MV-4-11 (cell line): ENCODE measurements around the gene BIN1.

Source experiments
- DNase-seq: peaks from one replicate; lab custom pipeline; 2025; lab: John Stamatoyannopoulos, UW

BIN1 gene

DNA sequence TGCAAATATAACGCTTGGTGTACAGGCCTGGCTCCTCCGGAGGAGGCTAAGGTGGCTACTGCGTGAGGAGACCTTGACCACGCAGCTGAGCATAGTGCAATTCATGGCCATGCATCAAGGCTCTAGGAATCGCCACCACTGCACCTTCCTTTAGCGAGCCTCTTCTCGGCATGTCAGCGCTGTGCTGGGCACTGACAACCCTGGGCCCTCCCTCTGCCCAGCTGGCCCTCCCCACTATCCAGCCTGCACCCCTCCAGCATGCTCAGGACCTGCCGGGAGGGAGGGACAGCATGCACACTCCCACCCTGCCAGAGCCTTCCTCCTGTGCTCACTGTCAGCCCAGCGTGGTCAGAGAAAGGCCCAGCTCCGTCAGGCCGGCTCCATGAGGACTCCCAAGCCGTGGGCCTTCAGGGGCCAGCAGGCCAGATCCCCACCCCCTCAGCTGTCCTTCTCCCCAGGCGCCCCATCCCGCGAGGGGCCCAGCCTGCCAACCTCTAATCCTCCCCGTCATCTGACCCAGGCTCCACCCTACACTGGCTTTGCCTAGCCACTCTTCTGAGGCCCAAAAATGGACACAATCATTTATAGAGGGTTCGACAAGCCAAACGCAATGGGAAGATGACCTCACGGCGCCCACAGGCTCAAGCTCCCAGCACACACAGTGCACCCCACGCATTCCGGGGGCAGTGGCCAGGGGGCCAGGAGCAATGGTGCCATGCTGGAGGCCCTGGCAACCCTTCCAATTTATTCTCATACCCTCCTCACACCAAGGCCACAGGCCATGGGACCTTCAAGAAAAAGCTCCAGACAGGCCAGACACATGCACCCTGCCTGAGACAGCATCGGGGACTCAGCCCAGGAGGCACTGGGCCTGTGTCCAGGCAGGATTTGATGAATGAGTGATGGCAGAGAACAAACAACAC lies 3.5 kb downstream of the BIN1 start:
- no peak for DNase-seq

DNA sequence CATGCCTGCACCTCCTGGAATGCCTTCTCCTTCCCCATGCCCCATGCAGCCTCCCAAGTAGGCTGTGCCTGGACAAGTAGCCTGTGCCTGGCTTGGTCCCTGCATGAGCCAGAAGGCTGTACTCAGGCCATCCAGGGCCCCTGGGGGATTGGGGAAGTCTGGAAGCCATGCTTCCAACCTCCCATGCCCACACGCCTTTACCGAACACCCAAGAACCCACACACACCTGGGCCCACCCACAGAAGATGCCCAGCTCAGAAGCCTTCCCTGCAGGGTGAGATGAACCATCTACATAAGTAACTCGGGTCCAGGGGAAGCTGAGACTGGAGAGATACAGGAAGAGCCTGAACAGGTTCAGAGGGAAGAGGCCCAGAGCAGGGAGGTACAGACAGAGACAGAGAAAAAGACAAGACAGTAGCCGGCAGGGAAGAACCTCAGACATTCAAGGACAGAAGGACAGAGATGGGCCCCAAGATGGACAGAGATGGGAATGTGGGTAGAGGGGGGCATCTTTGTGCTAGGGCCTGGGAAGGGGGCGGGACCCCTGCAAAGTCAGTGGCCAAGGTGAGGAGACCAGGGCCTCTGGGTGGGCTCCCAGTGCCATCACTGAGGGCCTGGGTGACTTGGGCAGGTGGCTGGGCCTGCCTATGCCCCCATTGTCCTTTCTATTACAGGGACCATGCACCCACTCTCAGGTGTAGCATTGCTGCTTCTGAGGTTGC lies 4.3 kb downstream of the BIN1 start:
- DNase-seq: no peak

DNA sequence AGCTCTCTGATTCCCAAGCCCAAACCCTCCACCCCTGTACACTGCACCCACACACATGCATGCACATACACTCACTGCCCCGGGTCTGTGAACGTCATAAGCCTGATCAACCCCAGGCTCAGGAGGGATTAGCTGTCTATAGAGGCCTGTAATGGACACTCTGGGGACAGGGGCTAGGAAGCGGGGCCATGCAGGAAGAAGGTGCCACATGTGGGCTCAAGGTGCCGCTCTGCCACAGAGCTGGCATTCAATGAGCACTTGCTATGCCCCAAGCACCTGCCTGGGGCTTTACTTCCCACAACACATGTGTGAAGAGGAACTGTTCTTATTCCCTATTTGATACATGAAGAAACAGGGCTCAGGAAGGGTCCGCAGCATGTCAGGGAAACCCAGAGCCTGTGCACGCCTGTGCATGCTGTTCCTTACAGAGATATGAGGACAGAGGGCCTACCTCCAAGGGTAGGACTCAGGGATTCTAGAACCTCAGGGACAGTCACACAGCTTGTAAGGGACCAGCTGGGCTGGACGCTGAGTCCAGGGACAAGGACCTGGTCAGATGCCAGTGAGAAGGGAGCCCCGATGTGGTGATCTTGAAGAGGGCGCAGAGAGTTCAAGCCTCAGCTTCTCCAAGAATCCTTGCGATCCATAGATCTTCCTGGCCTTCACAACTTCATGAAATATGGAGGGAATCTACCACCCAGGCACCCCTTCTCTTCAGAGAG lies 5.0 kb downstream of the BIN1 start:
- DNase-seq: no peak

DNA sequence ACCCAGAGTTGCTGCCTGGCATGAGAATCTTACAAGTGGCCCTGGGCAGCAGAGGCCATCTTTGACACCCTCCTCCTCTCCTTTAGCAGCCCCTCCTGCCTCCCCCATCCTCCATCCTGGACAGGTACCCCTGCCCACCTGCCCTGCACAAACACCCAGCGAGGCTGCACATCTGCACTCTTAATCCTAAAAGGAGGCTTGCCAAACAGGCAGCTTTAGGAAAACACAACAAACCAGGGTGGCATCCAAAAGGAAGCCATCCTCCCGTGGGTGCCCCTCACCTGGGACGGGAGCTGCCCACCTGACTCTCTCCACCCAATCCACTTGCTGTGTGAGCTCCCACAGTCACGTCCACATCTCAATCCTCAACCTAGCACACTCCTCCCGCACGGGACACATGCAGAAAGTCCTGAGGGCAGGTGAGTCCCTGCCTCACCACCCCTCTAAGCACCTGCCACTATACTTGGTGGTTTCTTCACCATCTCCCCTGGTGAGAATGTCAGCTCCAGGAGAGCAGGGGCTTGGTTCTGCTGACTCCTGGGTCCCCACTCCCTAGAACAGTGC lies 5.8 kb downstream of the BIN1 start:
- no peak for DNase-seq

DNA sequence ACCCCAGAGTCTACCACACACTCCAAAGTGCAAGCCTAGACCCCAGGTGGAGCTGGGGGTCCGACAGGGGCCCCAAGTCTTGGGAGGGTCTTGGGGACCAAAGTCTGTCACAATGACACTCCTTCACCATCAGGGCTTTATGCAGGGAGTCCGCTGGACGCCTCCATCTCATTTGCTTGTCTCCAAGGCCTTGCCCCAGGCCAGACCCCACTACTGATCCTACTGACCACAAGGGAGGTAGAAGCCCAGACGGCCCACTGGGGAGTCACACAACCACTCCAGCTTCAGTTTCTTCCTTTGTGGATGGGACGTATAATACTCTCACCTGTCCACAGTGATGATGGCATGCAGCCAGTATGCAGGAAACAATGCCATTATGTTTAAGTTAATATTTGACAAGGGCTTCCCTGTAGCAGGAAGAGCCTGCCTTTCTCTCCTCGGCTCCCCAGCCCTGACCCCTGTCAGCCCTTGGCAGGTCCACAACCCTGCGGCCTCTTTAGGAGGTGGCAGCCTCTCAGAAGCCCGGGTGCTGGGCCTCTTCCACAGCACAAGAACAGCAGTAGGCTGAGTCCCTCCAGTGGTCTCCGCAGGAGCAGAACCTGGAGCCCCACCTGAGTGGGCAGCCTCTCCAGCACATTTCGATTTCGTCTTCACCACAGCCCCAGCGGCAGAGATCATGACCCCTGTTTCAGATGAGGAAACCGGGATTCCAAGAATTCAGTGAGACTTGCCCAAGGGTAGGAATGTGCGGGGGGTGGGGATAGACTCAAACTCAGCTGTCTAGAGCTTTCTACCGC lies 6.5 kb downstream of the BIN1 start:
- DNase-seq: no peak

DNA sequence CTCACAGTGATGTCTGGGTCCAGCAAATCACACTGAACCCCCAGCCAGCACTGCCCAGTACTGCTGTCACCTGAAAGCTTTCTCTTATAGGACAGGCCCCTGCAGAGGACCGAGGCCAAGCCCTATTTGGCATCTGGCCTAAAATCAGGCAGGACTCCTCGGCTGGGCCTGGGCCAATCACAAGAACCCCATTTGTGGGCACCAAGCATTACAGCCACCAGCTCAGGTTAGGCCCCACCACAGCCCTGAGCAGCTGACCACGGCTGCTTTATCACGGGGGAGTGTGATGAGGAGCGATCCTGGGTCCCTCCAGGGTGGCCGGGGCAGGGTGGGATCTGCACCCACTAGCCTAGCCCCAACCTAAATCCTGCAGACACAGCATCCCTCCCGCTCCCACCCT lies 8.2 kb downstream of the BIN1 start:
- no peak for DNase-seq

DNA sequence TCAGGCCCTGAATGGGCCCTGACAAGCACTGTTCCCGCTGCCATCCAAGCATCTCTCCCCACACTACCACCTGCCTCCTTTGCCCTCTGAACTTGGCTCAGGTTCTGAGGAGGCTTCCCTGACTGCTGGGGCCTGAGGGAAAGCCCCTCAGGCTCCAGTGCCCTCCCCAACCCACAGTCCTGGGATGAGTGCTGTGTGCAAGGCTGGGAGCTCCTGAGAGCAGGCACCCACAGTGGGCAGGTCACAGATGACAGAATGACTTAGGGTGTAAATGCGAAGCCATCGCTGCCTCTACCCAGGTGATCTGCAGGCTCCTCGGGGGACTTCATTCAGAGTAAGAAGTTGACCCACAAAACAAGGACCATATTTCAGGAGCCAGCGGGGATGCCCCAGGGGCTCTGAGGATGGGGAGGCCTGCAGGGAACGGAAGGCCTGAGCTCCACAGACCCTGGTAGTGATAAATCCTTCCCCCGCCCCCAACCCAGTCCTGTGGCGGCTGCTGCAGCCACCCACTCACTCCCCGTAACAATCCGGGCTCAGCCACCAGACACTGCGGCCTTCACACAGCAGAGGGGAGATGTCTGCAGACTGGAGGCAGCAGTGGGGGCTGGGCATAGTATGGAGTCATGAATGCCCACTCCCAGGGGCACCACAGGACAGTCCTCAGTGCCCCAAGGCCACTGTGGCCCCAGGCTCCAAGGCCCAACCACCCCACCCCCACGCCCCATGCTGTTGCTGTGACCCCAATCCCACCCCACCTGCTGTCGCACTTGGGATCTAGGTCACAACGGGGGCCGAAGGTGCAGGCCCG lies 8.9 kb downstream of the BIN1 start:
- DNase-seq: no peak

DNA sequence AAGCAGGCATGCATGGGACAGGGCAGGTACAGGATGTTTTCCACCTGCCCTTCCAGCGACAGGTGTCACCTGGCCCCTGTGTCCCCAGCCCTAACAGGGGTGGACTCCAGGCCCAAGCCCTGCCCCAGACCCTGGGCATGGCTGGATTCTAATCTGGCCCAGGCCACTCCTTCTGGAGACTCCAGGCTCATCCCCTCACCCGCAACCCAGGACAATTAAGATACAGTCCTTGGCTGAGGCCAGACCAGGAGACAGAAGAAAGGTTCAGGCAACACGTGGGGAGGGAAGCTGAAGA lies 9.5 kb downstream of the BIN1 start:
- no peak for DNase-seq

DNA sequence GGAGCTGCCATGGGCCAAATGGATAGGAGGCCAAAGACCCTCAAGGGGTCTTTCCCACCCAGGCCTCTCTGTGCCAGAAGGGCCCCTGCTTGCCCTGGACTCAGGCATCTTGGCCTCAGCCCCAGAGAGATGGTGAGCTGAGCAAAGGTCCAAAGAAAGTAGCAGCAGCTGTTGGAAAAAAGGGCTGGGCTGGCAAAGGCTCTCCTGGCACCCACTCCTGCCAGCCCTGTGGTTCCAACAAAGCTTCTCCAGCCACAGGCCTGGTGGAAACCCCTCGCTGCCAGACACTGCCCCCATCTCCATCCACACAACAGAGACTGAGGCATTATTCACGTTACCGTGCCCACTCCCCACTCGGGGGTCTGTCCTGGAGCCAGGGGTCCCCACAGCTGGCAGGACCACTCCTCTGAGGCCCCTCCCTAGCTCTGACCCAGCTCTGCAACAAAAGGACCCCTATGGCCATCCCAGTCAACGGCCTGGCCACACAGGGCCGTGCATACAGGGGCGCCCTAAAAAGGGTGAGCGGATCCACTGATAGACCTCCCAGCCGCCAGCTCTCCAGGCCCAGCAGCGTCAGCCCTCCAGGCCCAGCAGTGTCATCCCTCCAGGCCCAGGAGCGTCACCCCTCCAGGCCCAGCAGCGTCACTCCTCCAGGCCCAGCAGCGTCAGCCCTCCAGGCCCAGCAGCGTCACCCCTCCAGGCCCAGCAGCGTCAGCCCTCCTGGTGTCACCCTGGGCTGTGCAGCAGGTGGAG lies 10.1 kb downstream of the BIN1 start:
- DNase-seq: no peak

DNA sequence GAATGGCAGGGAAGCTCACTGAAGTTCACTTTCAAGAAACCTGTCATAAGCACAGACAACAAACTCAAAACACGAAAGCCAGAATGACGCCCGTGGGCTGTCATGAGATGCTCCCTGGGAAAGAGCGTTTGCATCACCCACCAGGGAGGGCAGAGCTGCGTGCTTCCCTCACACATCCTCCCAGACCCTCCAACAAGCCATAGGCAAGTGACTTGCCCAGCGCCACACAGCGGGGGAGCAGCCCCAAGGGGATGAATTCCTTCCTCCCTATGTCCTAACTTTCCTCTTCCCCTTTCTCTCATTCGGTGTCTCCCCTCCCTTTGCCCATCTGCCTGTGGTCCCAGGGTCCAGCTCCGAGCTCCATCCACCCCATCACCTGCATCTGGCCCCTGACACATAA lies 10.7 kb downstream of the BIN1 start:
- DNase-seq: peak; percentile 13

DNA sequence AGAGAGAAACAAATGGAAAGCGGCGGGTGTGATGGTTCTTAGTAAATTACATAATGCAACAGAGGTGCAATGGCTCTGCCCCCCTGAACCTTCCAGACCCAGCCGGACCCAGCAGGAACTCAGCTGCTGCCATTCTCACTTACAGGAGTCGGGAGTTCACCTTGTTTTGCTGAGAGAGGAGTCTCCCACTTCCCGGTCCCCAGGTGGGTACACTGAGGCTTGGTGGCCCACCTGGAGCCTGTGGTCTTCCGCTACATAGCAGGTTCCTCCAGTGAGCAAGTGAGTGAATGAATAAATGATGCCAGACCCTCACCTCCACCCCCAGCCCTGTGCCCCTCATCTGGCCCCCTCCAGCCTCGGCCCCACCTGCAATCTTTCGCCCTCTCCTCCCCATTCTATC lies 11.2 kb downstream of the BIN1 start:
- no peak for DNase-seq

DNA sequence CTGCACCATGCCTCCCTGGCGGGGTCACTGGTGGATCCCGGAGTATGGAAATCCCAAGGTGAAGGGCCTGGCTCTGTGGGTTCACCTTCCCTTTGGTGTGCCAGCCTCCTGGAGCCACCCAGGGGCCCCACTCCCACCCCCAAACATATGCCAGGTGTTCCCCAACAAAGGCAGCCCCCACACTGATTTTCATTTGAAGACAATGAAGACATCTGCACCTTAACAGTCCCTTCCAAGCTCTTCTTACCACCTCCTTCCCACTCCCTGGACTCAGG lies 11.7 kb downstream of the BIN1 start:
- DNase-seq: no peak

DNA sequence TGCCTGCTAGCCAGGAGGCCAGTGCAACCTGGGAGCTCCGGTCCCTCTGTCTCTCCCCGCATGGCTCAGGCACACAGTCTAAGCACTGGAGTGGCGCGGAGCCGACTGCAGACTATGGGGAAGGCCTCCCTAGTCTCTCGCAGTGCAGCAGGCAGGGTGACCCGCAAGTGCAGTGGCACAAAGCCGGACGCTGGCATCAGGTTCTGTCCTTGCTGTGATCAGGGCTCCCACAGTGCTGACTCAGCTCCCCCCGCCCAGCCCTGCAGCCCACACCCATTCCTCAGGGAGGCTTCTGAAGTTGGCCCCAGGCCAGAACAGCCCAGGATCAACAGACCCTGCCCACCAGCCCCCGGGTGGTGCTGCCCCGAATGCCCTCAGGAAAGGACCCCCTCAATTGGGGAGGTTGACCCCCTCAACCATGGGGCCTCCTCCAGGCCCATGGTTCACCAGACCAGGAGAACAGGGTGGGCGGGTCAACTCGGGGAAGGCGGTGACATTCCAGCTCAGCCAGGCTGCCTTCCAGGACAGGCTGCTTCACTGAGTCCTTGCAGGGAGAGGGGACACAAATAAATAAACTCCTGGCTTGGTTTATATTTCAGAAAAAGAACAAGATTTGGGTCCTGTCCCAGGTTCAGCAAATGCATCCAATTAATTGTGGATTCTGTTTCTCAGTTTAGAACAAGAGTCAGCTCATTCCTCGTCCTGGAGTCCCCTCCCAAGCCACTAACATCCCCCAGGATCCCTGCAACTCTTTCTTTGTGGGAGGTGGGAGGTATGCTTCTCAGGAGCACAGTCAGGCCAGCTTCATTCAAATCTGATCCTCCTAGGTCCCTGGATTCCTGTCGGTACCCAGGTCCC lies 12.2 kb downstream of the BIN1 start:
- DNase-seq: no peak

DNA sequence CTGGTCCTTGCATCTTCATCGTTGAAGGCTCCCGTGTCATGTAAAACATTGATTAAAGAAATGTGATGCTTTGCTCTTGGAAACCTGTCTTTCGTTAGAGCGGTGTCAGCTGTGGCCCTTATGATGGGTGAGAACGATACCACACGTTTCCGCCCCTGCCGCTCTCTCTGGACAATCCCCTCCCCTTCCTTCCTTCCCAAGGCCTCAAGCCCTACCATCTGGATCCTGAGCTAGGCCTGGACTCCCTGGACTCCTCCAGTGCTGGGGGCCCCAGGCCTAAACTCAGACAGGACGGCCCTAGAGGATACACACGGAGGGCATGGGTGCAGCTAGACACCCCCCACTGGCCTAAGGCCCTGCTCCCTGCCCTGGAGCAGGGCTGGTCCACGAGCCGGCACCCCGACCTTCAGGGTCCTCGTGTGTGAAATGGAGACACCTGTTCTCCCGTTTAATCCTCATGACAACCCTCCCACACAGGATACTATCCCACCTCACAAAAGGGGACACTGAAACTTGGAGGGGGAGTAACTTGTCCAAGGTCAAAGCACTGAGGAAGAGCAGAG lies 13.2 kb downstream of the BIN1 start:
- no peak for DNase-seq

DNA sequence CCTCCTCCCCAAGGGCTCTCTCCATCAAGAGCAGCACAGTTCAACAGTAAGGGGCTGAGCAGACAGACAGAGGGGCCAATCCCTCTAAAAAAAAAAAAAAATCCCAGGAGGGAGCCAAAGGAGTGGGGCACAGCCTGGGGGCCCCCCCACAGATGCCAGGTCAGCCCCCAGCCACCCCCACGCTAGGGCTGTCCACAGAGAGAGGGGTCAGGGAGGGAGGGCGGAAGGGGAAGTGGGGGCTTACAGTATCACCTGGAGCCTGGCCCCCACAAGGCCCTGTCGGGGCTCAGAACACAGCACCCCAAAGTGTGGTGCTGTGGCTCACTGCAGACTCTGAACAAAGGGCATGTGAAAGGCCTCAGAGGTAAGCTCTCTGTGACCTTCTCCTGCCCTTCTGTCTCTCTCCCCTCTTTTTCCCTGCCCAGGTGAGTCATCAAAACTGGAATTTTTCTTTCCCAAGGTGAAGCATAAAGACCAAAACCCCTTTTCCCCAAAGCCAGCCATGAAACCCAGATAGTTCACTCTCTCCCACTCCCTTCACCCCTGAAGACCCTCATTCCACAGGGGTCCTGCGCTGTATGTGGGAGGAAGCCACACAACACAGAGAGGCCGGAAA lies 13.9 kb downstream of the BIN1 start:
- no peak for DNase-seq

DNA sequence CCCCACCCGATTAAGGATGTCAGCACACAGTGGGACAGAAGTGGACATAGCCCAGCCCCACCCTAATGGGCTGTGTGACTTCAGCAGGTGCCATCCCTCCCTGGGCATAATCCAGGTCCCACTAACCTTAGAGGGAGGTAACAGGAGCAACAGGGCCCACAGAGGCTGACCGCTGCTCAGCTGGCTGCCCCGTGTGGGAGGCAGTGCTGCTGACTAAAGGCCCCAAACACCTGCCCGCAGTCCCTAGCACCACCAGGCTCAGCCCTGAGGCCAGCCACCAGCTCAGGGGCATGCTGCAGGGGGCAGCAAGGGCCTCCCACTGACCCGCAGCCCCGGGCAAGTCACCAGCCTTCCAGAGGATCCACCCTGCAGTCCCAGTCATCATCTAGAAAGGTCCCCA lies 14.6 kb downstream of the BIN1 start:
- DNase-seq: no peak

DNA sequence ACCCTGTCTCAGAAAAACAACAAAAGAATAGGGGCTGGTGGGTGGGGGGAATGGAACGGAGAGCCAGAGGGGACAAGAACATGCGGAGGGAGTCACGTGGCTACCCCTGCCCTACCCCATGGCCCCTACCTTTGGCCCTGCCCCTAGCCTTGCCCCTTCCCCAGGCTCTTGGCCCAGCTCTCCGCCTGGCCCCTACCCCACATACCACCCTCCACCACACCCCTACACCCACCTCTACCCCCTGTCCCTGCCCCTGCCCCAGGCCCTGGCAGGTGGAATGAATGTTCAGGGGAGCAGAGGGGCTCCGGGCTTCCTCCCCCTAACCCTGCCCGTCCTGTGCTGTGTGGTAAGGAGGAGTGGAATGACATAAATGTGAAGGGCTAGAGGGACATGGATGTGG lies 15.1 kb downstream of the BIN1 start:
- no peak for DNase-seq

DNA sequence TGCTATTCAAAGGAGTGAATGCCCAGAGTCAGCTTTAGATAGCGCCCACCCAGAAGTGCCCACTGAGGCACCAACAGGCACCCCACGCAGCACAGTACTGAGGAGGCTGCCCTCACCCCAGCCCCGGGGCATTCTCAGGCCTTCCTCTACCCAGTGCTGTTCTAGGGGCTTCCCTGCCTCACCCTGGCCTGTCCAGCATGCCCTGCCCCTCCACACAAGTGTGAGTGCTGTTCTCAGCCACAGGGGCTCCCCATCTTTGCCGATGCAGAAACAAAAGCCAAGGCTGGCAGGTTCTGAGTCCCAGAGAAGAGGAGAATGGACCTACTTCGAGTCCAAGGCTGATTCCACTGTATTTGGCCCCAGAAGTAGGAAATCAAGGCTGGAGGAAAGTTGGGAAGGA lies 15.8 kb downstream of the BIN1 start:
- DNase-seq: no peak
